Measurements from ENCODE around the gene SIGLEC12.

The SIGLEC12 gene

GRCh38 chr19:51535535-51535934 is 33.9 kb upstream of the SIGLEC12 start:
- Mint-ChIP-seq H3K9me3 (ENCODE audit: low read depth) (no peaks in the 10 kb centered on the region), H3K27ac (no peak overlapping the region), H3K36me3 (no peaks in the 10 kb centered on the region), H3K27me3 (peaks cover 33% of the 10 kb centered on the region), H3K4me1 (ENCODE audit: low read depth) (no peaks in the 10 kb centered on the region), H3K4me3 (no peak overlapping the region)

- Mint-ChIP-seq H3K27me3 (peaks cover 30% of the 10 kb centered on the region), H3K4me3 (no peak within 1 kb of the TSS), H3K4me1 (ENCODE audit: low read depth) (no peaks in the 10 kb centered on the region), H3K36me3 (no peaks in the 10 kb centered on the region), H3K27ac (no peak within 1 kb of the TSS), H3K9me3 (ENCODE audit: low read depth) (no peaks in the 10 kb centered on the region)
Observed at GRCh38 chr19:51531349-51532315, 30.0 kb upstream of the SIGLEC12 start, which contains the start of gene SIGLEC6. SIGLEC6 (minus strand) TSS chr19:51531670; CDS start chr19:51531648, 22 bp downstream.

- H3K36me3 Mint-ChIP-seq: no peaks in the 10 kb centered on the region
- peaks cover 28% of the 10 kb centered on the region for H3K27me3 Mint-ChIP-seq
- H3K4me3 Mint-ChIP-seq: no peak overlapping the region
- no peaks in the 10 kb centered on the region for H3K9me3 Mint-ChIP-seq (ENCODE audit: low read depth)
- no peaks in the 10 kb centered on the region for H3K4me1 Mint-ChIP-seq (ENCODE audit: low read depth)
- H3K27ac Mint-ChIP-seq: no peak overlapping the region
Observed at GRCh38 chr19:51530616-51531015, 29.0 kb upstream of the SIGLEC12 start.

- H3K27me3 Mint-ChIP-seq: peaks cover 21% of the 10 kb centered on the region
- no peaks in the 10 kb centered on the region for H3K36me3 Mint-ChIP-seq
- no peaks in the 10 kb centered on the region for H3K4me1 Mint-ChIP-seq (ENCODE audit: low read depth)
- no peak overlapping the region for H3K4me3 Mint-ChIP-seq
- H3K27ac Mint-ChIP-seq: no peak overlapping the region
- H3K9me3 Mint-ChIP-seq (ENCODE audit: low read depth): no peaks in the 10 kb centered on the region
Observed at GRCh38 chr19:51529301-51529700, 27.7 kb upstream of the SIGLEC12 start.

GRCh38 chr19:51525651-51526050 is 24.1 kb upstream of the SIGLEC12 start:
- H3K4me1 Mint-ChIP-seq (ENCODE audit: low read depth): no peaks in the 10 kb centered on the region
- no peaks in the 10 kb centered on the region for H3K36me3 Mint-ChIP-seq
- no peaks in the 10 kb centered on the region for H3K9me3 Mint-ChIP-seq (ENCODE audit: low read depth)
- H3K27me3 Mint-ChIP-seq: peaks cover 10% of the 10 kb centered on the region
- no peak overlapping the region for H3K27ac Mint-ChIP-seq
- no peak overlapping the region for H3K4me3 Mint-ChIP-seq

GRCh38 chr19:51524666-51525264 is 23.2 kb upstream of the SIGLEC12 start:
- Mint-ChIP-seq H3K4me3 (no peak overlapping the region), H3K36me3 (no peaks in the 10 kb centered on the region), H3K9me3 (ENCODE audit: low read depth) (no peaks in the 10 kb centered on the region), H3K27ac (no peak overlapping the region), H3K27me3 (peaks cover 10% of the 10 kb centered on the region), H3K4me1 (ENCODE audit: low read depth) (no peaks in the 10 kb centered on the region)

- H3K4me1 Mint-ChIP-seq (ENCODE audit: low read depth): peaks cover 5% of the 10 kb centered on the region
- H3K27ac Mint-ChIP-seq: no peak overlapping the region
- no peak overlapping the region for H3K4me3 Mint-ChIP-seq
- H3K27me3 Mint-ChIP-seq: peaks cover 3% of the 10 kb centered on the region
- no peaks in the 10 kb centered on the region for H3K36me3 Mint-ChIP-seq
- H3K9me3 Mint-ChIP-seq (ENCODE audit: low read depth): no peaks in the 10 kb centered on the region
Observed at GRCh38 chr19:51521781-51522180, 20.2 kb upstream of the SIGLEC12 start.

- no peak overlapping the region for H3K27ac Mint-ChIP-seq
Observed at GRCh38 chr19:51521357-51521756, 19.8 kb upstream of the SIGLEC12 start.

GRCh38 chr19:51520728-51521127 is 19.1 kb upstream of the SIGLEC12 start:
- no peak overlapping the region for H3K27ac Mint-ChIP-seq
- H3K4me1 Mint-ChIP-seq (ENCODE audit: low read depth): peaks cover 5% of the 10 kb centered on the region
- no peaks in the 10 kb centered on the region for H3K36me3 Mint-ChIP-seq
- peaks cover 3% of the 10 kb centered on the region for H3K27me3 Mint-ChIP-seq
- no peaks in the 10 kb centered on the region for H3K9me3 Mint-ChIP-seq (ENCODE audit: low read depth)
- H3K4me3 Mint-ChIP-seq: no peak overlapping the region

More at GRCh38 chr19:51521357-51521756, 19.8 kb upstream of the SIGLEC12 start:
- peaks cover 3% of the 10 kb centered on the region for H3K27me3 Mint-ChIP-seq
- H3K4me3 Mint-ChIP-seq: no peak overlapping the region
- peaks cover 5% of the 10 kb centered on the region for H3K4me1 Mint-ChIP-seq (ENCODE audit: low read depth)
- H3K9me3 Mint-ChIP-seq (ENCODE audit: low read depth): no peaks in the 10 kb centered on the region
- H3K36me3 Mint-ChIP-seq: no peaks in the 10 kb centered on the region

GRCh38 chr19:51514866-51515481 is 13.4 kb upstream of the SIGLEC12 start:
- no peak overlapping the region for H3K4me3 Mint-ChIP-seq
- peaks cover 7% of the 10 kb centered on the region for H3K27me3 Mint-ChIP-seq
- no peak overlapping the region for H3K27ac Mint-ChIP-seq
- H3K9me3 Mint-ChIP-seq (ENCODE audit: low read depth): no peaks in the 10 kb centered on the region
- H3K4me1 Mint-ChIP-seq (ENCODE audit: low read depth): peaks cover 7% of the 10 kb centered on the region
- H3K36me3 Mint-ChIP-seq: no peaks in the 10 kb centered on the region

- H3K27me3 Mint-ChIP-seq: peaks cover 7% of the 10 kb centered on the region
Observed at GRCh38 chr19:51513968-51514367, 12.4 kb upstream of the SIGLEC12 start.

GRCh38 chr19:51511353-51511752 is 9.8 kb upstream of the SIGLEC12 start:
- Mint-ChIP-seq H3K27ac (no peak overlapping the region), H3K36me3 (no peaks in the 10 kb centered on the region), H3K4me1 (ENCODE audit: low read depth) (peaks cover 2% of the 10 kb centered on the region)

More at GRCh38 chr19:51513968-51514367, 12.4 kb upstream of the SIGLEC12 start:
- Mint-ChIP-seq H3K27ac (no peak overlapping the region), H3K4me1 (ENCODE audit: low read depth) (peaks cover 7% of the 10 kb centered on the region), H3K36me3 (no peaks in the 10 kb centered on the region), H3K9me3 (ENCODE audit: low read depth) (no peaks in the 10 kb centered on the region), H3K4me3 (no peak overlapping the region)

GRCh38 chr19:51509823-51510660 is 8.4 kb upstream of the SIGLEC12 start:
- Mint-ChIP-seq H3K36me3 (no peaks in the 10 kb centered on the region), H3K4me1 (ENCODE audit: low read depth) (peaks cover 2% of the 10 kb centered on the region), H3K9me3 (ENCODE audit: low read depth) (no peaks in the 10 kb centered on the region), H3K27ac (peak overlapping the region; percentile 16), H3K4me3 (no peak overlapping the region), H3K27me3 (peaks cover 5% of the 10 kb centered on the region)

More at GRCh38 chr19:51511353-51511752, 9.8 kb upstream of the SIGLEC12 start:
- Mint-ChIP-seq H3K9me3 (ENCODE audit: low read depth) (no peaks in the 10 kb centered on the region), H3K27me3 (peaks cover 5% of the 10 kb centered on the region), H3K4me3 (no peak overlapping the region)

- Mint-ChIP-seq H3K36me3 (peaks cover 6% of the 10 kb centered on the region), H3K4me3 (no peak overlapping the region), H3K27me3 (peaks cover 5% of the 10 kb centered on the region), H3K4me1 (ENCODE audit: low read depth) (peaks cover 2% of the 10 kb centered on the region), H3K27ac (no peak overlapping the region), H3K9me3 (ENCODE audit: low read depth) (peaks cover 5% of the 10 kb centered on the region)
Observed at GRCh38 chr19:51508059-51508733, 6.6 kb upstream of the SIGLEC12 start.

All from activated naive CD8-positive, alpha-beta T cell (primary cell).